Liver (tissue), 3 donors: ENCODE data around the gene ADNP2.

Experiments
- EGR1 ChIP-seq, 2 donors: IDR thresholded peaks; 2 replicates each; pipeline ENCODE4 v1.6.1; 2016 to 2018; ENCODE audit warnings: antibody characterized with exemption in 2 of 2, low read depth in 2 of 2
- FOXA1 ChIP-seq: IDR thresholded peaks from 2 replicates; pipeline ENCODE4 v1.6.1; 2016; ENCODE audit warnings: antibody characterized with exemption
- GABPA ChIP-seq, 2 donors: IDR thresholded peaks in 1 of 2; conservative IDR thresholded peaks in 1 of 2; 2 replicates each; pipeline ENCODE4 v1.6.1; 2016; ENCODE audit warnings: antibody characterized with exemption in 2 of 2, mild to moderate bottlenecking in 1 of 2, moderate library complexity in 1 of 2
- HNF4A ChIP-seq, 2 donors: conservative IDR thresholded peaks; 2 replicates each; pipeline ENCODE4 v1.6.1; 2016; ENCODE audit warnings: antibody characterized with exemption in 2 of 2, mild to moderate bottlenecking in 2 of 2
- JUND ChIP-seq, 2 donors: IDR thresholded peaks; 2 replicates each; pipeline ENCODE4 v1.6.1; 2016; ENCODE audit warnings: antibody characterized with exemption in 2 of 2
- NR2F2 ChIP-seq: IDR thresholded peaks from 2 replicates; pipeline ENCODE4 v1.6.1; 2016; ENCODE audit warnings: antibody characterized with exemption
- RAD21 ChIP-seq, 2 donors: IDR thresholded peaks; 2 replicates each; pipeline ENCODE4 v1.6.1; 2016; ENCODE audit warnings: antibody characterized with exemption in 2 of 2, mild to moderate bottlenecking in 2 of 2
- SP1 ChIP-seq: IDR thresholded peaks from 2 replicates; pipeline ENCODE4 v1.6.1; 2018; ENCODE audit warnings: antibody characterized with exemption, mild to moderate bottlenecking
- TAF1 ChIP-seq: conservative IDR thresholded peaks from 2 replicates; pipeline ENCODE4 v1.6.1; 2016; ENCODE audit warnings: antibody characterized with exemption, mild to moderate bottlenecking
- TF ChIP-seq, protein P1 (sequence below): fragments of 150-350 bp; IDR thresholded peaks from 2 replicates; pipeline ENCODE4 v1.5.1; 2017; ENCODE audit warnings: improper control_type of control experiment, low read depth, low read length; ENCODE audit not compliant: missing input control
- TF ChIP-seq, protein P2 (sequence below): IDR thresholded peaks from 2 replicates; pipeline ENCODE4 v1.6.1; 2016; ENCODE audit warnings: antibody characterized with exemption, mild to moderate bottlenecking
- donor health status: healthy.
- donor health status: healthy.

DNA sequence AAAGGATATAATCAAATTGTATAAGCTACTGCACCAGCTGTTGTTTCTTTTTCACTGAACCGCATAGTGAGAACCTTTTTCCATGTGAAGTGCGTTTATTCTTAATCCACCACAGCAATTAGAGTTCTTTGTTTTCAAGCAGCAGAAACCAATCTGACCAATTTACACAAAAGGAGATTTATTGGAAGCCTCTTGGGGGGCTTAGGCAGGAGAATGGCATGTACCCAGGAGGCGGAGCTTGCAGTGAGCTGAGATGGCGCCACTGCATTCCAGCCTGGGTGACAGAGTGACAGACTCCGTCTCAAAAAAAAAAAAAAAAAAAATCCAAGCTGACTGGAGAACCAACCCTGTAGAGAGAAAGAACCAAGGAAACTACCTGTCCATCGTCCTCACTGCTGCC, 10.0 kb downstream of the ADNP2 start:
- TF ChIP-seq, protein P1, sequence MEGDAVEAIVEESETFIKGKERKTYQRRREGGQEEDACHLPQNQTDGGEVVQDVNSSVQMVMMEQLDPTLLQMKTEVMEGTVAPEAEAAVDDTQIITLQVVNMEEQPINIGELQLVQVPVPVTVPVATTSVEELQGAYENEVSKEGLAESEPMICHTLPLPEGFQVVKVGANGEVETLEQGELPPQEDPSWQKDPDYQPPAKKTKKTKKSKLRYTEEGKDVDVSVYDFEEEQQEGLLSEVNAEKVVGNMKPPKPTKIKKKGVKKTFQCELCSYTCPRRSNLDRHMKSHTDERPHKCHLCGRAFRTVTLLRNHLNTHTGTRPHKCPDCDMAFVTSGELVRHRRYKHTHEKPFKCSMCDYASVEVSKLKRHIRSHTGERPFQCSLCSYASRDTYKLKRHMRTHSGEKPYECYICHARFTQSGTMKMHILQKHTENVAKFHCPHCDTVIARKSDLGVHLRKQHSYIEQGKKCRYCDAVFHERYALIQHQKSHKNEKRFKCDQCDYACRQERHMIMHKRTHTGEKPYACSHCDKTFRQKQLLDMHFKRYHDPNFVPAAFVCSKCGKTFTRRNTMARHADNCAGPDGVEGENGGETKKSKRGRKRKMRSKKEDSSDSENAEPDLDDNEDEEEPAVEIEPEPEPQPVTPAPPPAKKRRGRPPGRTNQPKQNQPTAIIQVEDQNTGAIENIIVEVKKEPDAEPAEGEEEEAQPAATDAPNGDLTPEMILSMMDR, result no peak
- TF ChIP-seq RAD21 (IDR thresholded peaks at IDR 0.05) (no peak), EGR1 (IDR thresholded peaks at IDR 0.05; ENCODE audit: low read depth in 2 of 2) (no peak), TAF1 (no peak), HNF4A (conservative IDR thresholded peaks at IDR 0.05) (no peak), FOXA1 (no peak), NR2F2 (no peak), SP1 (no peak), JUND (IDR thresholded peaks at IDR 0.05) (no peak), GABPA (IDR thresholded peaks at IDR 0.05 in 1 of 2, conservative IDR thresholded peaks at IDR 0.05 in 1 of 2) (no peak)
- TF ChIP-seq, protein P2, sequence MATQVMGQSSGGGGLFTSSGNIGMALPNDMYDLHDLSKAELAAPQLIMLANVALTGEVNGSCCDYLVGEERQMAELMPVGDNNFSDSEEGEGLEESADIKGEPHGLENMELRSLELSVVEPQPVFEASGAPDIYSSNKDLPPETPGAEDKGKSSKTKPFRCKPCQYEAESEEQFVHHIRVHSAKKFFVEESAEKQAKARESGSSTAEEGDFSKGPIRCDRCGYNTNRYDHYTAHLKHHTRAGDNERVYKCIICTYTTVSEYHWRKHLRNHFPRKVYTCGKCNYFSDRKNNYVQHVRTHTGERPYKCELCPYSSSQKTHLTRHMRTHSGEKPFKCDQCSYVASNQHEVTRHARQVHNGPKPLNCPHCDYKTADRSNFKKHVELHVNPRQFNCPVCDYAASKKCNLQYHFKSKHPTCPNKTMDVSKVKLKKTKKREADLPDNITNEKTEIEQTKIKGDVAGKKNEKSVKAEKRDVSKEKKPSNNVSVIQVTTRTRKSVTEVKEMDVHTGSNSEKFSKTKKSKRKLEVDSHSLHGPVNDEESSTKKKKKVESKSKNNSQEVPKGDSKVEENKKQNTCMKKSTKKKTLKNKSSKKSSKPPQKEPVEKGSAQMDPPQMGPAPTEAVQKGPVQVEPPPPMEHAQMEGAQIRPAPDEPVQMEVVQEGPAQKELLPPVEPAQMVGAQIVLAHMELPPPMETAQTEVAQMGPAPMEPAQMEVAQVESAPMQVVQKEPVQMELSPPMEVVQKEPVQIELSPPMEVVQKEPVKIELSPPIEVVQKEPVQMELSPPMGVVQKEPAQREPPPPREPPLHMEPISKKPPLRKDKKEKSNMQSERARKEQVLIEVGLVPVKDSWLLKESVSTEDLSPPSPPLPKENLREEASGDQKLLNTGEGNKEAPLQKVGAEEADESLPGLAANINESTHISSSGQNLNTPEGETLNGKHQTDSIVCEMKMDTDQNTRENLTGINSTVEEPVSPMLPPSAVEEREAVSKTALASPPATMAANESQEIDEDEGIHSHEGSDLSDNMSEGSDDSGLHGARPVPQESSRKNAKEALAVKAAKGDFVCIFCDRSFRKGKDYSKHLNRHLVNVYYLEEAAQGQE, result no peak
